HG03469 (cell line): ENCODE data around the gene PIGU.

Source experiments
- ATAC-seq: cut with Tn5 transposase; IDR thresholded peaks from one replicate; pipeline ENCODE4 v1.9.1; 2021; ENCODE audit warnings: mild to moderate bottlenecking, moderate library complexity, moderate number of reproducible peaks; ENCODE audit not compliant: unreplicated experiment

The PIGU gene

DNA sequence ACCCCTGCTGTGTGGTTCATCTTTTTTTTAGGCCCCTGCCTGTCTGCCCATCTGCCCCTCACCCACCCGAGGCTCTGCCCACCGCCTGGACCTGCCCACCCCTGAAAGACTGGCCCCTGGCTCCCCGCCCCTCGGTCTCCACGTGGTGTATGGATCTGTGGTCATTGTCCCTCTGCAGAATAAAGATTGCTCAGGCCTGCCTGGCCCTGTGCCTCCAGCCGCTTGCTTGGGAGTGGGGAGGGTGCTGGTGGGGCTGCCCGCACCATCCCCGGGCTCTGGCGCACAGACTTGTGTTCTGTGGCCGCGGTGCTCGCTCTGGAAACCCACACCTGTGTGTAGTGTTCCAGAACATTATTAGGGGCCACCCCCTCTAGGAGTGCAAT is 116.8 kb downstream of the PIGU start:
- no peak for ATAC-seq

- ATAC-seq: no peak
Measured at GRCh38 chr20:34559311-34560140, 117.4 kb downstream of the PIGU start.

- ATAC-seq: no peak
Measured at GRCh38 chr20:34558320-34559218, 118.3 kb downstream of the PIGU start, which contains the start of gene MAP1LC3A. TSS of gene MAP1LC3A (plus strand) at chr20:34558718. CDS start at chr20:34558869, 151 bp downstream.

DNA sequence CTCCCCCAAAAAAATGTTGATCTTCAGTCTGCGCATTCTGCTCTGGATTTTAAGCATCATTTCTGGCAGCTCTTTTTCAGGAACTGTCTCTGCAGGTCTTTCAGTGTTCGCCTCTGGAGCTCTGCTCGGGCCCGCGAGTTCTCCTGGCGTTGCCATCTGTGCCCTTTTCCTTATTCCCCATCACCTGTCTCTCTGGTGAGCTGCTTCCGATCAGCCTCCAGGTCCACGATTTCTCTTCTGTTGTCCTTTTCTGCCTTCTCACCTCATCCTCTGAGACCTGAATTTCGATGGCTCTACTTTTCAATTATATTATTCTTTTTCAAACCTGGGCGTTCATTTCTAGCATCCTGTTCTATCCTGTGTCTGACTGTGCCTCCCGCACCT is 119.0 kb downstream of the PIGU start:
- ATAC-seq: no peak

DNA sequence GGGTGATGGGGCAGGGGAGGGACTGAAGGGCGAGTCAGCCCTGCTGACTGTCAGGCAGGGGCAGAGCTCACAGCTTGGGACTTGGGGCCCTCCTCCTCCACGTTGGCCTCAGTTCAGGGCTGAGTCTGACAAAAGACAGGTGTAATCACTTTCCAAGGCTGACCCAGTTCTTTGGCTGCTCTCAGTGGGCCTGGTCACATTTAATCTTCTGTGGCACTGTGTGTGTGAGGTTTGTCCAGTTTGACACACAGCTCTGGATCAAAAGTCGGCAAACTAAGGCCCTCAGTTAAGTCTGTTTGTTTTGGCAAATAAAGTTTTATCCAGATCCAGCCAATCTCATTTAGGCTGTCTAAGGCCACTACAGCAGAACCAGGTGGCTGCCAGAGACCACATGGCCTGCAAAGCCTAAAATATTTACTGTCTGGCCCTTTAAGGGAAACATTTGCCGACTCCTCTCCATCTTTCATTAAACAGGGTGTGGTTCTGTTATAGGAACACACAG is 123.5 kb downstream of the PIGU start:
- ATAC-seq: no peak

DNA sequence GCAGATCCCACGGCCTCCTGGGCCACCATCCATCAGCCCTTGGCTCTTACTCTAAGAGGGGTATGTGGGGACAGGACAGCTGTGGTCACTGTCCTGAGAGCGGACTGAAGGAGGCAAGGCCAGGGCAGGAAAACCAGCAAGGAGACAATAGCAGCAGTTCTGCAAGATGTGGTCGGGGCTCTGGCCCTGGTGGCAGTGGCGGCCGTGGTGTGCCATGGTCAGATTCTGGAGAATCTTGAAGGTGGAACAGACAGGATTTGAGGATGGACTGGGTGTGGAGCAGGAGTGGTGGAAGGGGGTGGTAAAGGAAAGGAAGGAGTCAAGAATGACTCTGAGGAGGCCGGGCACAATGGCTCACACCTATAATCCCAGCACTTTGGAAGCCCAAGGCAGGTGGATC is 124.3 kb downstream of the PIGU start:
- ATAC-seq: no peak

GRCh38 chr20:34549929-34550305 is 127.0 kb downstream of the PIGU start:
- no peak for ATAC-seq

GRCh38 chr20:34549291-34549928 is 127.5 kb downstream of the PIGU start:
- ATAC-seq: no peak

GRCh38 chr20:34547844-34548613 is 128.9 kb downstream of the PIGU start:
- ATAC-seq: no peak

GRCh38 chr20:34546751-34547181 is 130.1 kb downstream of the PIGU start:
- ATAC-seq: no peak

- ATAC-seq: no peak
Measured at GRCh38 chr20:34544109-34544796, 132.6 kb downstream of the PIGU start.

DNA sequence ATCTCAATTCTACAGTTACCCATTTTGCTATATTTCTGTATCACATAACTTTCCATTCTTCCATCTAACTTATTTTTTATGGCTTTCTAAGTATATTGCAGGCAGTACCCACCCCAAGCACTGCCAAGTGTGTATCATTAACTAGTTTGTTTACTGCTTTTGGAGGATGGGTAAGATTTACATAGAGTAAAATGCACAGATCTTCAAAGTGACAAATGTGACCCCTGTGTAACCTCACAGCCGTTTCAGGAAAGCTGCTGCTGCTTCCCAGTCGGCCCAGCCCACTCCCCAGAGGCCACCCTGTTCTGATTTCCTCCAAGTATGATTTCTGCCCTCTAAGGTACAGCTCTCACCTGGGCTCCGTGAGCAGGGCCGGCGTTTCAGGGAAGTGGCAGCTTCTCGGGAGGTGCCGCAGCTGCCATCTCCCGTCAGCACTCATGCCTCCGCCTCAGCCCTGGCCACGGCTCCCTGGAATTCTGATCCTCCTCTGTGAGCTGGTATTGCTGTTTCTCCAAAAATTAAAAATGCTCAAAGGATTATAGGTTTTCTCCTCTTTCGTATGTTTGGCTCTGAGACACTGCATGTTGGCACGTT is 133.3 kb downstream of the PIGU start:
- no peak for ATAC-seq

DNA sequence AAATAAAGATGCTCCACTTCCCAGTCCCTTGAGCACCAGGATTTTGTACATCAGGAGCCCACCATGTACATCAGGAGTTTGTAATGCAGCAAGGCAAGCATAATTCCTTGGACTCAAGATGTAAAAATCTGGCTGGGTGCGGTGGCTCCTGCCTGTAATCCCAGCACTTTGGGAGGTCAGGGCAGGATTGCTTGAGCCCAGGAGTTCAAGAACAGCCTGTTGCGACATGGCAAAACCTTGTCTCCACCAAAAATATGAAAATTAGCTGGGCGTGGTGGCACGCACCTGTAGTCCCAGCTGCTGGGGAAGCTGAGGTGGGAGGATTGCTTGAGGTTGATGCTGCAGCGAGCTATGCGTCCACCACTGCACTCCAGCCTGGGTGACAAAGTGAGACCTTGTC is 134.5 kb downstream of the PIGU start:
- ATAC-seq: no peak

GRCh38 chr20:34541917-34542316 is 135.0 kb downstream of the PIGU start:
- no peak for ATAC-seq

GRCh38 chr20:34541264-34541901 is 135.5 kb downstream of the PIGU start:
- no peak for ATAC-seq

DNA sequence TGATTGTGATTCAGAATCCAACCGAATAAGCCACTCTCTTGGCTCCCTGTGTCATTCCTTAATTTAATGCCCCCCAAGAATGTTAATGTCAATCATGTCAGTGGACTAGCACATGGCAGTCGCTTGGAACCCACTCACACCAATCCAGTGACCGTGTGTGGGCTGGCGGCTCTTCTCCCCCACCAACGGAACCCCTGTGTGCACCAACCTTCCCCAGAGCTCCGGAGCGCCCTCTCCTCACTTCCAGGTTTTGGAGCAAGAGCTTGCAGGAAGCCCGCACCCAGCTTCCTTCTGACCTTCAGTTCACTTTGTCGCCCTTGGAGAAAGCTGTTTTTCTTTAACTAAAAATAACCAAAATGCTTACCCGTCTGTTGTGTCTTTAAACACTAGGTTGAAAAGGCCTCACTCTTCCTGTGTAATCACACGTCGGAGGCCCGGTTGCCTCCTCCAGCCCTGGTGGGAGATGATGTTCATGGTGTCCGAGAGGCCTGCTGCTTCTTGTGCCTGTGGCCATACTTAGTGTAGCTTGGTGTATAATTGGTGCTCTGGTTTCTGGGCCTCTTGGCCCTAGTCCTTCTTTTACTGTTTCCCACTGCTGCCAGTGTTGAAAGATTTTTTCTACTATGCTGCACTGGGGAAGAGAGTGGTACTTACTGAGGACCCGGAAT is 136.2 kb downstream of the PIGU start:
- no peak for ATAC-seq

DNA sequence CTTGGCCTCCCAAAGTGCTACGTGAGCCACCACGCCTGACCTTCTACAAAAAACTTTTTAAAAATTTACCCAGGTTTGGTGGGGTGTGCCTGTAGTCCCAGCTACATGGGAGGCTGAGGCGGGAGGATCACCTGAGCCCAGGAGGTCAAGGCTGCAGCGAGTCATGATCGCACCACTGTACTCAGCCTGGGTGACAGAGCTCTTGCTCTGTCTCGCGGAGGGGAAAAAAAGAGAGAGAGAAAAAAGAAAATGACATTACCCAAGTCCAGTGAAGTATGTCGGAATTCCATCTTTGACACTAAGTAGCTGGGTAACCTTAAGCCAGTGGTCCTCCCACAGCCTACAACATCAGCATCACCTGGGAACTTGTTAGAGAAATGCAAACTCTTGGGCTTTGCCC is 137.1 kb downstream of the PIGU start:
- no peak for ATAC-seq

DNA sequence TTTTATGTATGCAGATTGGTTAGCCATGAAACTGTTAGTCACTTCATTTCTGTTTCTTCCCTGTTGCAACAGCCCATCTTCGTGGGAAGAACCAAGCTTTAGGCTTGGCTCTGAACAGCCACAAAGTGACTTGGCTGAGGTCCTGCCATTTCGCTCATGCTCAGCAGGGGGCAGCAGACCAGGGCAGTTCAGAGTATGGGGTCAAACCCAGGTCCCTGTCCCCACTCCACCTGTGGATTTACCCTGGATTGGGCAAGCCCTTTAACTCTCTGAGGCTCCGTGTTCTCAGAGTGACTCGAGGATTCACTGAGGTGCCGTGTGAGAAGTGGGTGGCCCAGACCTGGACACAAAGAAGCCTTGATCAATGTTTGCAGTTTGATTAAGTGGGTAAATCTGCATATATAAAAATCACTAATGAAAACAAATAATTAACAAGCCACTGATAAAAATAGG is 138.2 kb downstream of the PIGU start:
- no peak for ATAC-seq
